ENCODE results near the gene TEX38.

GRCh38 chr1:46638921-46639320 lies 32.7 kb upstream of the TEX38 start:
- TF ChIP-seq CTCF (IDR thresholded peaks at IDR 0.05; ENCODE audit: low read depth, low read length) = no peak
- TF ChIP-seq POLR2A (IDR thresholded peaks at IDR 0.05; ENCODE audit: extremely low read depth, insufficient read length) = no peak
- no peak for TF ChIP-seq MAX (IDR thresholded peaks at IDR 0.05; ENCODE audit: low read depth, low read length)
- no peak for TF ChIP-seq MYC (IDR thresholded peaks at IDR 0.05; ENCODE audit: low read depth, low read length)
